ENCODE data around the gene BUB3. TPM values are rescaled to one million over a fixed set of nuclear protein-coding genes. Genes with fewer than 3 reads are reported as not detected.

BUB3 gene
- total RNA-seq, 2 experiments from 2014 or later, result 254 to 265 TPM

Other genes starting within 250 kb of the BUB3 start
- not detected for gene FAM24A, start 243.8 kb upstream of the BUB3 start, total RNA-seq
- 10 to 100 TPM; 12.2 to 15.3 TPM for gene C10orf88, start 200.2 kb upstream of the BUB3 start, total RNA-seq
- gene PSTK, start 174.0 kb upstream of the BUB3 start, total RNA-seq, result 1 to 10 TPM; 3.5 to 4.5 TPM
- 10 to 100 TPM; 18.5 to 20.9 TPM for gene IKZF5, start 145.6 kb upstream of the BUB3 start, total RNA-seq
- 10 to 100 TPM; 24.2 to 26.2 TPM for gene ACADSB, start 145.4 kb upstream of the BUB3 start, total RNA-seq
- gene HMX3, start 18.4 kb upstream of the BUB3 start, total RNA-seq, result not detected
- not detected for gene HMX2, start 6.3 kb upstream of the BUB3 start, total RNA-seq

All from activated naive CD8-positive, alpha-beta T cell treated with anti-CD3 and anti-CD28 coated beads, Interleukin-2, amount 10 ng/mL, durations not matched to agents 7 days and 5 days (primary cell).